Peyer's patch (tissue), 4 donors: ENCODE measurements around the gene VAT1. TPM values are rescaled to one million over a fixed set of nuclear protein-coding genes. Genes with fewer than 3 reads are reported as not detected.

Experiments
- DNase-seq, 3 donors: peaks; one replicate each; pipeline ENCODE4 v3.0.0-alpha.2; 2017 to 2019
- H3K27ac ChIP-seq, 4 donors: fragments of 200-600 bp; sonication (generic); one replicate each; pipeline ENCODE4 v1.5.1; 2016 to 2019
- H3K27me3 ChIP-seq, 2 donors: fragments of 200-600 bp; sonication (generic); one replicate each; pipeline ENCODE4 v1.5.1; 2019
- H3K36me3 ChIP-seq, 3 donors: fragments of 200-600 bp; sonication (generic); one replicate each; pipeline ENCODE4 v1.5.1; 2016 to 2019
- H3K4me1 ChIP-seq, 4 donors: fragments of 200-600 bp; sonication (generic); one replicate each; pipeline ENCODE4 v1.5.1; 2016 to 2019
- H3K4me3 ChIP-seq, 4 donors: fragments of 200-600 bp; sonication (generic); 1 replicate in 3 of 4; 2 replicates in 1 of 4; pipeline ENCODE4 v1.5.1; 2016 to 2019; ENCODE audit warnings: mild to moderate bottlenecking in 1 of 4
- H3K9me3 ChIP-seq, 4 donors: fragments of 200-600 bp; sonication (generic); one replicate each; pipeline ENCODE4 v1.5.1; 2016 to 2019; ENCODE audit warnings: mild to moderate bottlenecking in 1 of 4
- CTCF ChIP-seq, 6 experiments: fragments of 450-650 bp in 4 of 6; fragments of 200-600 bp in 2 of 6; sonication (generic) in 1 of 6; IDR thresholded peaks; one replicate each; pipeline ENCODE4 v1.5.1; 2017 to 2019; ENCODE audit warnings: antibody characterized with exemption in 6 of 6, mild to moderate bottlenecking in 3 of 6, moderate library complexity in 1 of 6
- POLR2A ChIP-seq, 2 donors: fragments of 450-650 bp; IDR thresholded peaks; one replicate each; pipeline ENCODE4 v1.5.1; 2017; ENCODE audit warnings: antibody characterized with exemption in 2 of 2, mild to moderate bottlenecking in 2 of 2, moderate library complexity in 2 of 2
- total RNA-seq, 4 donors: library from RNA; depleted of rRNA; stranded (reverse); fragments of >200 nt; gene quantifications; one replicate each; pipeline ENCODE4 v1.1.0, GENCODE V29; 2016

The VAT1 gene
- total RNA-seq, 4 donors from 2014 or later = 52.8 to 97.8 (median 71.5) TPM

- TF ChIP-seq CTCF (IDR thresholded peaks at IDR 0.05) (no peak), POLR2A (IDR thresholded peaks at IDR 0.05) (no peak)
- Histone ChIP-seq H3K4me3 (no peak overlapping the region), H3K9me3 (no peaks in the 10 kb centered on the region), H3K4me1 (no peaks in the 10 kb centered on the region), H3K27ac (no peak overlapping the region), H3K36me3 (no peaks in the 10 kb centered on the region), H3K27me3 (no peaks in the 10 kb centered on the region)
- DNase-seq = no peak
These were observed 19.9 kb upstream of the VAT1 start for GRCh38 chr17:43042025-43042628.

GRCh38 chr17:43040655-43041054, 18.5 kb upstream of the VAT1 start:
- no peaks in the 10 kb centered on the region for H3K9me3 ChIP-seq
- no peak overlapping the region for H3K27ac ChIP-seq
- no peak for TF ChIP-seq POLR2A (IDR thresholded peaks at IDR 0.05)
- TF ChIP-seq CTCF (IDR thresholded peaks at IDR 0.05) = no peak
- H3K27me3 ChIP-seq = no peaks in the 10 kb centered on the region
- DNase-seq = no peak
- no peak overlapping the region for H3K4me3 ChIP-seq
- no peaks in the 10 kb centered on the region for H3K4me1 ChIP-seq
- H3K36me3 ChIP-seq = no peaks in the 10 kb centered on the region

GRCh38 chr17:43039646-43040045, 17.5 kb upstream of the VAT1 start:
- Histone ChIP-seq H3K36me3 (no peaks in the 10 kb centered on the region), H3K27me3 (no peaks in the 10 kb centered on the region), H3K9me3 (no peaks in the 10 kb centered on the region), H3K4me1 (no peaks in the 10 kb centered on the region), H3K4me3 (no peak overlapping the region), H3K27ac (no peak overlapping the region)
- TF ChIP-seq POLR2A (IDR thresholded peaks at IDR 0.05) (no peak), CTCF (IDR thresholded peaks at IDR 0.05) (no peak)
- DNase-seq = no peak

- H3K27ac ChIP-seq = no peak overlapping the region
- no peak for TF ChIP-seq CTCF (IDR thresholded peaks at IDR 0.05)
- TF ChIP-seq POLR2A (IDR thresholded peaks at IDR 0.05) = no peak
- no peak for DNase-seq
- H3K36me3 ChIP-seq = no peaks in the 10 kb centered on the region
- H3K27me3 ChIP-seq = no peaks in the 10 kb centered on the region
- no peaks in the 10 kb centered on the region for H3K4me1 ChIP-seq
- H3K4me3 ChIP-seq = no peak overlapping the region
- no peaks in the 10 kb centered on the region for H3K9me3 ChIP-seq
These were observed 12.7 kb upstream of the VAT1 start for GRCh38 chr17:43034894-43035293.

- Histone ChIP-seq H3K9me3 (no peaks in the 10 kb centered on the region), H3K4me1 (no peaks in the 10 kb centered on the region), H3K27me3 (no peaks in the 10 kb centered on the region), H3K27ac (no peak overlapping the region), H3K36me3 (no peaks in the 10 kb centered on the region), H3K4me3 (no peak overlapping the region)
- TF ChIP-seq POLR2A (IDR thresholded peaks at IDR 0.05) (no peak), CTCF (IDR thresholded peaks at IDR 0.05) (no peak)
- no peak for DNase-seq
These were observed 12.0 kb upstream of the VAT1 start for GRCh38 chr17:43033948-43034881.
